ENCODE data around the gene AGRN. TPM values are rescaled to one million over a fixed set of nuclear protein-coding genes. Genes with fewer than 3 reads are reported as not detected.
A peak's percentile ranks its signal among the peaks of the same experiment; 100 is the strongest.
"Not testable (repeated sequence)": the region's sequence is repeated elsewhere in the genome, so short reads cannot be mapped to it uniquely, and the experiment has no call there.

Gene AGRN
- total and polyA plus RNA-seq, 5 donors from 2014 or later = 0.06 to 4.2 (median 0.29) TPM; not detected in 1

GRCh38 chr1:1026599-1027413 lies 6.9 kb downstream of the AGRN start:
- H3K9me3 Mint-ChIP-seq = no peaks in the 10 kb centered on the region
- no peaks in the 10 kb centered on the region for H3K9me3 ChIP-seq (ENCODE audit: control insufficient read depth in 2 of 2, low read length in 2 of 2)
- DNase-seq (no peak), ATAC-seq (ENCODE audit: low read depth in 2 of 2) (no peak)
- H3K4me3 Mint-ChIP-seq = no peak overlapping the region
- no peak overlapping the region for H3K4me3 ChIP-seq (ENCODE audit: low read depth, low read length)
- no peak overlapping the region for H3K27ac Mint-ChIP-seq
- no peak overlapping the region for H3K27ac ChIP-seq (ENCODE audit: insufficient read depth, low read length, poor library complexity, severe bottlenecking)
- peaks cover 5% of the 10 kb centered on the region for H3K4me1 ChIP-seq (ENCODE audit: control insufficient read depth, insufficient read depth, low read length, poor library complexity, severe bottlenecking)
- H3K27me3 Mint-ChIP-seq = peaks cover 11% of the 10 kb centered on the region
- H3K4me1 Mint-ChIP-seq = peaks cover 0 to 9% (median 0%) of the 10 kb centered on the region in 4 donors
- H3K36me3 Mint-ChIP-seq = no peaks in the 10 kb centered on the region
- no peaks in the 10 kb centered on the region for H3K27me3 ChIP-seq (ENCODE audit: control insufficient read depth, insufficient read depth, low read length)
- no peaks in the 10 kb centered on the region for H3K36me3 ChIP-seq (ENCODE audit: control insufficient read depth, insufficient read depth, low read length)

GRCh38 chr1:1027791-1028190 lies 7.9 kb downstream of the AGRN start:
- Mint-ChIP-seq H3K36me3 (no peaks in the 10 kb centered on the region), H3K9me3 (no peaks in the 10 kb centered on the region), H3K27ac (no peak overlapping the region), H3K4me3 (no peak overlapping the region), H3K27me3 (peaks cover 10% of the 10 kb centered on the region), H3K4me1 (peaks cover 0 to 10% (median 3%) of the 10 kb centered on the region in 4 donors)
- peaks cover 6% of the 10 kb centered on the region for H3K4me1 ChIP-seq (ENCODE audit: control insufficient read depth, insufficient read depth, low read length, poor library complexity, severe bottlenecking)
- H3K9me3 ChIP-seq (ENCODE audit: control insufficient read depth in 2 of 2, low read length in 2 of 2) = no peaks in the 10 kb centered on the region
- DNase-seq (no peak), ATAC-seq (ENCODE audit: low read depth in 2 of 2) (no peak)
- H3K4me3 ChIP-seq (ENCODE audit: low read depth, low read length) = no peak overlapping the region
- H3K27ac ChIP-seq (ENCODE audit: insufficient read depth, low read length, poor library complexity, severe bottlenecking) = no peak overlapping the region
- no peaks in the 10 kb centered on the region for H3K27me3 ChIP-seq (ENCODE audit: control insufficient read depth, insufficient read depth, low read length)
- no peaks in the 10 kb centered on the region for H3K36me3 ChIP-seq (ENCODE audit: control insufficient read depth, insufficient read depth, low read length)

GRCh38 chr1:1030867-1031658 lies 11.1 kb downstream of the AGRN start:
- H3K36me3 Mint-ChIP-seq; H3K4me3 Mint-ChIP-seq; H3K36me3 ChIP-seq (ENCODE audit: control insufficient read depth, insufficient read depth, low read length); H3K27me3 ChIP-seq (ENCODE audit: control insufficient read depth, insufficient read depth, low read length); ATAC-seq (ENCODE audit: low read depth in 2 of 2); H3K4me1 Mint-ChIP-seq; H3K9me3 Mint-ChIP-seq; DNase-seq; H3K27ac ChIP-seq (ENCODE audit: insufficient read depth, low read length, poor library complexity, severe bottlenecking); H3K4me3 ChIP-seq (ENCODE audit: low read depth, low read length); H3K27ac Mint-ChIP-seq; H3K9me3 ChIP-seq (ENCODE audit: control insufficient read depth in 2 of 2, low read length in 2 of 2): not testable (repeated sequence)
- peaks cover 19% of the 10 kb centered on the region for H3K27me3 Mint-ChIP-seq
- peaks cover 21% of the 10 kb centered on the region for H3K4me1 ChIP-seq (ENCODE audit: control insufficient read depth, insufficient read depth, low read length, poor library complexity, severe bottlenecking)

- H3K36me3 ChIP-seq (ENCODE audit: control insufficient read depth, insufficient read depth, low read length) = no peaks in the 10 kb centered on the region
- Mint-ChIP-seq H3K27ac (no peak overlapping the region), H3K27me3 (peaks cover 20% of the 10 kb centered on the region), H3K4me1 (peaks cover 0 to 7% (median 3%) of the 10 kb centered on the region in 4 donors), H3K9me3 (no peaks in the 10 kb centered on the region), H3K4me3 (peak overlapping the region in 3 of 4 donors; percentile 15 to 81 (median 60)), H3K36me3 (no peaks in the 10 kb centered on the region)
- no peak overlapping the region for H3K27ac ChIP-seq (ENCODE audit: insufficient read depth, low read length, poor library complexity, severe bottlenecking)
- ATAC-seq (ENCODE audit: low read depth in 2 of 2) (no peak), DNase-seq (no peak)
- peaks cover 21% of the 10 kb centered on the region for H3K4me1 ChIP-seq (ENCODE audit: control insufficient read depth, insufficient read depth, low read length, poor library complexity, severe bottlenecking)
- no peak overlapping the region for H3K4me3 ChIP-seq (ENCODE audit: low read depth, low read length)
- no peaks in the 10 kb centered on the region for H3K27me3 ChIP-seq (ENCODE audit: control insufficient read depth, insufficient read depth, low read length)
- H3K9me3 ChIP-seq (ENCODE audit: control insufficient read depth in 2 of 2, low read length in 2 of 2) = no peaks in the 10 kb centered on the region
Measured at GRCh38 chr1:1031659-1032235, 11.8 kb downstream of the AGRN start.

GRCh38 chr1:1032424-1032823 lies 12.5 kb downstream of the AGRN start:
- Mint-ChIP-seq H3K27me3 (peaks cover 25% of the 10 kb centered on the region), H3K4me1 (peaks cover 0 to 7% (median 3%) of the 10 kb centered on the region in 4 donors), H3K27ac (no peak overlapping the region), H3K9me3 (no peaks in the 10 kb centered on the region), H3K36me3 (no peaks in the 10 kb centered on the region), H3K4me3 (peak overlapping the region in 3 of 4 donors; percentile 58 to 81 (median 60))
- ATAC-seq (ENCODE audit: low read depth in 2 of 2) (no peak), DNase-seq (no peak)
- no peak overlapping the region for H3K4me3 ChIP-seq (ENCODE audit: low read depth, low read length)
- no peaks in the 10 kb centered on the region for H3K27me3 ChIP-seq (ENCODE audit: control insufficient read depth, insufficient read depth, low read length)
- H3K27ac ChIP-seq (ENCODE audit: insufficient read depth, low read length, poor library complexity, severe bottlenecking) = no peak overlapping the region
- no peaks in the 10 kb centered on the region for H3K36me3 ChIP-seq (ENCODE audit: control insufficient read depth, insufficient read depth, low read length)
- H3K4me1 ChIP-seq (ENCODE audit: control insufficient read depth, insufficient read depth, low read length, poor library complexity, severe bottlenecking) = peaks cover 21% of the 10 kb centered on the region
- no peaks in the 10 kb centered on the region for H3K9me3 ChIP-seq (ENCODE audit: control insufficient read depth in 2 of 2, low read length in 2 of 2)

GRCh38 chr1:1033009-1033587 lies 13.2 kb downstream of the AGRN start:
- Mint-ChIP-seq H3K27ac (no peak overlapping the region), H3K4me3 (peak overlapping the region in 1 of 4 donors; percentile 60), H3K9me3 (no peaks in the 10 kb centered on the region), H3K27me3 (peaks cover 25% of the 10 kb centered on the region), H3K36me3 (no peaks in the 10 kb centered on the region), H3K4me1 (peaks cover 0 to 7% (median 3%) of the 10 kb centered on the region in 4 donors)
- H3K4me3 ChIP-seq (ENCODE audit: low read depth, low read length) = no peak overlapping the region
- H3K36me3 ChIP-seq (ENCODE audit: control insufficient read depth, insufficient read depth, low read length) = no peaks in the 10 kb centered on the region
- no peak overlapping the region for H3K27ac ChIP-seq (ENCODE audit: insufficient read depth, low read length, poor library complexity, severe bottlenecking)
- peaks cover 21% of the 10 kb centered on the region for H3K4me1 ChIP-seq (ENCODE audit: control insufficient read depth, insufficient read depth, low read length, poor library complexity, severe bottlenecking)
- H3K27me3 ChIP-seq (ENCODE audit: control insufficient read depth, insufficient read depth, low read length) = no peaks in the 10 kb centered on the region
- ATAC-seq (ENCODE audit: low read depth in 2 of 2) (peak; percentile 79 to 85), DNase-seq (peak; percentile 73 to 86 (median 79))
- H3K9me3 ChIP-seq (ENCODE audit: control insufficient read depth in 2 of 2, low read length in 2 of 2) = no peaks in the 10 kb centered on the region

GRCh38 chr1:1033731-1034438 lies 14.0 kb downstream of the AGRN start:
- no peaks in the 10 kb centered on the region for H3K27me3 ChIP-seq (ENCODE audit: control insufficient read depth, insufficient read depth, low read length)
- DNase-seq = no peak
- H3K4me1 ChIP-seq (ENCODE audit: control insufficient read depth, insufficient read depth, low read length, poor library complexity, severe bottlenecking) = peaks cover 23% of the 10 kb centered on the region
- H3K27me3 Mint-ChIP-seq = peaks cover 33% of the 10 kb centered on the region
- no peak for ATAC-seq (ENCODE audit: low read depth in 2 of 2)
- H3K9me3 ChIP-seq (ENCODE audit: control insufficient read depth in 2 of 2, low read length in 2 of 2) = no peaks in the 10 kb centered on the region
- no peak overlapping the region for H3K4me3 ChIP-seq (ENCODE audit: low read depth, low read length)
- H3K27ac Mint-ChIP-seq = no peak overlapping the region
- H3K4me1 Mint-ChIP-seq = peaks cover 0 to 14% (median 6%) of the 10 kb centered on the region in 4 donors
- H3K27ac ChIP-seq (ENCODE audit: insufficient read depth, low read length, poor library complexity, severe bottlenecking) = no peak overlapping the region
- H3K4me3 Mint-ChIP-seq = peak overlapping the region in 2 of 4 donors; percentile 22 to 56
- H3K9me3 Mint-ChIP-seq = no peaks in the 10 kb centered on the region
- H3K36me3 ChIP-seq (ENCODE audit: control insufficient read depth, insufficient read depth, low read length) = no peaks in the 10 kb centered on the region
- no peaks in the 10 kb centered on the region for H3K36me3 Mint-ChIP-seq

Data from CD4-positive, CD25-positive, alpha-beta regulatory T cell (primary cell).